Activated T-cell treated with anti-CD3 and anti-CD28 coated beads for 48 hours (primary cell): ENCODE results near the gene MGAT4A.

Experiments
- DNase-seq: peaks from one replicate; pipeline ENCODE4 v3.0.0-alpha.2; 2020; ENCODE audit warnings: low read depth

MGAT4A gene

GRCh38 chr2:98572211-98572610, 158.7 kb downstream of the MGAT4A start:
- DNase-seq, result no peak

DNA sequence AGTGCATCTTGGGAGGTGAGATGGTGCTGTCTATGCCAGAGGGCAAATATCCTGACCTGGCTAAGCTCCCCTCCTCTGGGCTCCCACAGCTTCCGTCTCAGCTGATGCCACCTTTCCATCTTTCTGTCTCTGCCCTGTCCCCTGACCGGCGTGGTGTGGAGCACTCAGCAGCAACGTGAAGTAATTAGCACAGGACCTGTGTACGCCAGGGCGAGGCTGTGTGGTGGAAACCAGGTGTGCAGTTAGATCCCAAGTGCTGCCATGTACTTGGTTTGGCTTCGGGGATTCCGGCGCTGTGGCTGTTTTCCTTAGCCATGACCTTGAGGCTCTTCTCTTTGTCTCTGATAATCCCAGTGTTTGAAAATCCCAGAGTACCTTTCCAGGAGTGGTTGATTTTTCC, 159.1 kb downstream of the MGAT4A start:
- no peak for DNase-seq

- DNase-seq, result no peak
Measured at GRCh38 chr2:98571121-98571701, 159.7 kb downstream of the MGAT4A start.

GRCh38 chr2:98570356-98570755, 160.6 kb downstream of the MGAT4A start:
- no peak for DNase-seq

DNA sequence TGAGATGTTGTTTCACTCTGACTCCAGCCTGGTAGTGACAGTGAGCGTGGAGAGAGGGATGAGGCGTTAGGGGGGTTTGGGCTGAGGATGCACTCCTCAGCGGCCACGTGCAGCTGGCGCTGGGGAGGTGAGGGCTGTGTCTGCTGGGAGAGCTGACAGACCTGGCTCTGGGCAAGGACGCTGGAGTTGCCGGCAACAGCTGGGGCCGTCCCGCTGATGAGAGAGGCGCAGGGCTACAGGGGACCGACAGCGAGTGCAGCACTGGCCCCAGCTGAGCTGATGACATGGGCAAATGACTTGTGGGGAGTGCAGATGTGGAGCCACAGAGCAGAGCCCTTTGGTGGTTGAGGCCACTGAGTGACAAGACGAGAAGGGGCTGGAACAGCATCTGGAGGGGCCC, 161.0 kb downstream of the MGAT4A start:
- no peak for DNase-seq

- DNase-seq, result peak; percentile 64
Measured at GRCh38 chr2:98569197-98569793, 161.6 kb downstream of the MGAT4A start.
